ENCODE results near the gene CD34. TPM values are rescaled to one million over a fixed set of nuclear protein-coding genes. Genes with fewer than 3 reads are reported as not detected.

Gene CD34, protein sequence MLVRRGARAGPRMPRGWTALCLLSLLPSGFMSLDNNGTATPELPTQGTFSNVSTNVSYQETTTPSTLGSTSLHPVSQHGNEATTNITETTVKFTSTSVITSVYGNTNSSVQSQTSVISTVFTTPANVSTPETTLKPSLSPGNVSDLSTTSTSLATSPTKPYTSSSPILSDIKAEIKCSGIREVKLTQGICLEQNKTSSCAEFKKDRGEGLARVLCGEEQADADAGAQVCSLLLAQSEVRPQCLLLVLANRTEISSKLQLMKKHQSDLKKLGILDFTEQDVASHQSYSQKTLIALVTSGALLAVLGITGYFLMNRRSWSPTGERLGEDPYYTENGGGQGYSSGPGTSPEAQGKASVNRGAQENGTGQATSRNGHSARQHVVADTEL
- total RNA-seq: not detected in 2 replicates

- peaks cover 66% of the 10 kb centered on the region for H3K27me3 Mint-ChIP-seq
- no peaks in the 10 kb centered on the region for H3K36me3 Mint-ChIP-seq (ENCODE audit: low read depth)
- H3K27ac Mint-ChIP-seq: no peak within 1 kb of the TSS
- DNase-seq: peak; percentile 71
- peaks cover 12% of the 10 kb centered on the region for H3K4me1 Mint-ChIP-seq
- H3K4me3 Mint-ChIP-seq: peak within 1 kb of the TSS; percentile 67
- intact Hi-C loops (cut with micrococcal nuclease): no loop called here
- H3K9me3 Mint-ChIP-seq: no peaks in the 10 kb centered on the region
Measured at GRCh38 chr1:207910591-207911354, at the start of gene CD34. CD34 (minus strand) TSS chr1:207911125; CDS start chr1:207911080, 45 bp downstream.

DNA sequence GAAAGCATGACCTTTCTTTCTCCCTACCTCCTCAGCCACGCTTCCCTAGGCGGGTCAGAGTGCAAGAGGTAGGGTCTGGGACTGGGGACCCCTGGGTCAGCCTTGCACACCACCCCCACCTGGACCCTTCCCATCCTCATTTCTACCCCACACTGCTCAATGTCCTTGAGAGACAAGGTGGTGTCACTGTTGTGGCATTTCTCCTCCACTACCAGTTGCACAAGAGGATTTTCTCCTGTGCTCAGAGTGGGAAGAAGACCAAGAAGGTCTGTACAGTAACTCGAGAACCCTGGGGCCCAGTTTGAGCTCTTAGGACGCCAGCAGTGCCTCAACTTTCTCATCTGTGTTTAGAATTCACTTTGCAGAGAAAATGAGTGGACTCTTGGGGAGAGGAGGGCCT lies 49.4 kb upstream of the CD34 start:
- no peaks in the 10 kb centered on the region for H3K36me3 Mint-ChIP-seq (ENCODE audit: low read depth)
- peak; percentile 41 for DNase-seq
- no peak overlapping the region for H3K4me3 Mint-ChIP-seq
- H3K4me1 Mint-ChIP-seq: peaks cover 12% of the 10 kb centered on the region
- H3K9me3 Mint-ChIP-seq: no peaks in the 10 kb centered on the region
- intact Hi-C loops (cut with micrococcal nuclease): no loop called here
- no peak overlapping the region for H3K27ac Mint-ChIP-seq
- peaks cover 64% of the 10 kb centered on the region for H3K27me3 Mint-ChIP-seq

DNA sequence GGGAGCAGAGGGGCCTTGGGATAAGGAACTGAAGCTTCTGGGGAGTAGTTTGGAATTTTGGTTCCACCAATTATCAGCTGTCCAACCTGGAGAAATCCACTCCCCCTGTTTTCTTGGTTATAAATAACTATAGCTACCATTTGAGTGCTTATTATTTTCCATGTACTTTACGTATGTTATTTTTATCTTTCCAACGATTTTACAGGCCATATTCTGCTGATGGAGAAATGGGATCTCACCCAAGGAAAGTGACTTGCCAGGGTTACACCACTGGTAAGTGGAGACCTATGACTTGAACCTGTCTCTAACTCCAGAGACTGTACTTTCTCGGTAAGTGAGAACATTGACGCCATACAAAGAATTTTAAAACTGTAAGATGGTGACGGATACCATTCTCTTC lies 49.0 kb upstream of the CD34 start:
- Mint-ChIP-seq H3K4me1 (peaks cover 12% of the 10 kb centered on the region), H3K27me3 (peaks cover 66% of the 10 kb centered on the region), H3K4me3 (peak overlapping the region; percentile 70), H3K27ac (no peak overlapping the region), H3K9me3 (no peaks in the 10 kb centered on the region), H3K36me3 (ENCODE audit: low read depth) (no peaks in the 10 kb centered on the region)
- intact Hi-C loops (cut with micrococcal nuclease): loop anchor here (1.0 kb wide), 1 partner anchor 75 kb away; no protein-coding TSS in a partner anchor
- DNase-seq: no peak

GRCh38 chr1:207959141-207959825 lies 48.4 kb upstream of the CD34 start:
- intact Hi-C loops (cut with micrococcal nuclease): loop anchor here (1.0 kb wide), 1 partner anchor 74 kb away; no protein-coding TSS in a partner anchor
- DNase-seq: peak; percentile 74
- no peak overlapping the region for H3K27ac Mint-ChIP-seq
- H3K27me3 Mint-ChIP-seq: peaks cover 66% of the 10 kb centered on the region
- H3K36me3 Mint-ChIP-seq (ENCODE audit: low read depth): no peaks in the 10 kb centered on the region
- peak overlapping the region; percentile 70 for H3K4me3 Mint-ChIP-seq
- H3K4me1 Mint-ChIP-seq: peaks cover 12% of the 10 kb centered on the region
- no peaks in the 10 kb centered on the region for H3K9me3 Mint-ChIP-seq

DNA sequence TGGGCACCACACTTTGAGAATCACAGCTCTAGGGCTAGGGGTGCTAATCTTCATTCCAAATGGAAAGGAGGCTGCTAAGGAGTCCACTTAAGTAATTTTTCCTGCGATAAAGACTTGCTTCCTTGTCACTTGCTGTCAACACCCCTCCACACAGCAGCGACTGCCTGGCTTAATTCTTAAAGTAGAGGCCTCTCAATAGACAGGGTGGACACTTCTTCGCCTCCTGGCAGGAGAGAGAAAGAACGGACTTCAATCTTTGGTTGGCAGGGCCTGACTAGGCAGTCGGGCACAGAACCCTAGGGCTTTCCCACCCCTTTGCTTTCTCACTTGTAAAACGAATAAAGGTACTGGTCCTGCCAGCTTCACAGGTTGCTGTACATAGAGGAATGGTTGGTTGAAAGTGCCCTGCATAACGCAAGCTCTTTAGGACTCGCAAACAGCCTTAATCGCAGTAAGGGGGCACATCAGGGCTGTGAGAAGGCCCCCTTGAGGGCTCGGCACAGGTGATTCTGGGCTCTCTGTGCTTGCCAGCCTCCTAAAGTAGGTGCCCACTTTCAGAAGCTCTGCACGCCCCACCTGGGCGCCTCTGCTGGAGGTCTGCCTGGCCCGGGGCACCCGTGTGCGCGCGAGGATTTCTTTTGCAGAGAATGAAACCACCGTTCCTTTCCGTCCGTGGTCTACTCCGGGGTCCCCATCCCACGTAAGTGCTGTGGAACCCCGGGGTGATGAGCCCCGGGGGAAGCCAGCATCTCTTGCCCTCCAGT lies 47.6 kb upstream of the CD34 start:
- peaks cover 9% of the 10 kb centered on the region for H3K4me1 Mint-ChIP-seq
- no peaks in the 10 kb centered on the region for H3K36me3 Mint-ChIP-seq (ENCODE audit: low read depth)
- no peak overlapping the region for H3K27ac Mint-ChIP-seq
- H3K27me3 Mint-ChIP-seq: peaks cover 69% of the 10 kb centered on the region
- no peak for DNase-seq
- H3K4me3 Mint-ChIP-seq: peak overlapping the region; percentile 60
- H3K9me3 Mint-ChIP-seq: no peaks in the 10 kb centered on the region
- intact Hi-C loops (cut with micrococcal nuclease): loop anchor here (1.0 kb wide), 1 partner anchor 73 kb away; no protein-coding TSS in a partner anchor

GRCh38 chr1:207956986-207957385 lies 46.1 kb upstream of the CD34 start:
- no peaks in the 10 kb centered on the region for H3K9me3 Mint-ChIP-seq
- H3K4me3 Mint-ChIP-seq: no peak overlapping the region
- H3K4me1 Mint-ChIP-seq: peaks cover 2% of the 10 kb centered on the region
- no peaks in the 10 kb centered on the region for H3K36me3 Mint-ChIP-seq (ENCODE audit: low read depth)
- intact Hi-C loops (cut with micrococcal nuclease): no loop called here
- peaks cover 71% of the 10 kb centered on the region for H3K27me3 Mint-ChIP-seq
- DNase-seq: peak; percentile 43
- no peak overlapping the region for H3K27ac Mint-ChIP-seq

GRCh38 chr1:207954104-207954503 lies 43.2 kb upstream of the CD34 start:
- intact Hi-C loops (cut with micrococcal nuclease): no loop called here

GRCh38 chr1:207952617-207953542 lies 42.0 kb upstream of the CD34 start:
- H3K36me3 Mint-ChIP-seq (ENCODE audit: low read depth): no peaks in the 10 kb centered on the region
- intact Hi-C loops (cut with micrococcal nuclease): no loop called here
- no peak overlapping the region for H3K27ac Mint-ChIP-seq
- no peaks in the 10 kb centered on the region for H3K4me1 Mint-ChIP-seq
- no peak overlapping the region for H3K4me3 Mint-ChIP-seq
- DNase-seq: no peak
- peaks cover 54% of the 10 kb centered on the region for H3K27me3 Mint-ChIP-seq
- H3K9me3 Mint-ChIP-seq: no peaks in the 10 kb centered on the region

More at GRCh38 chr1:207954104-207954503, 43.2 kb upstream of the CD34 start:
- no peak for DNase-seq
- Mint-ChIP-seq H3K36me3 (ENCODE audit: low read depth) (no peaks in the 10 kb centered on the region), H3K27me3 (peaks cover 56% of the 10 kb centered on the region), H3K4me3 (no peak overlapping the region), H3K4me1 (no peaks in the 10 kb centered on the region), H3K27ac (no peak overlapping the region), H3K9me3 (no peaks in the 10 kb centered on the region)

GRCh38 chr1:207951652-207952051 lies 40.7 kb upstream of the CD34 start:
- Mint-ChIP-seq H3K27ac (no peak overlapping the region), H3K36me3 (ENCODE audit: low read depth) (no peaks in the 10 kb centered on the region), H3K27me3 (peaks cover 48% of the 10 kb centered on the region), H3K9me3 (no peaks in the 10 kb centered on the region), H3K4me3 (no peak overlapping the region), H3K4me1 (no peaks in the 10 kb centered on the region)
- intact Hi-C loops (cut with micrococcal nuclease): no loop called here
- DNase-seq: no peak

DNA sequence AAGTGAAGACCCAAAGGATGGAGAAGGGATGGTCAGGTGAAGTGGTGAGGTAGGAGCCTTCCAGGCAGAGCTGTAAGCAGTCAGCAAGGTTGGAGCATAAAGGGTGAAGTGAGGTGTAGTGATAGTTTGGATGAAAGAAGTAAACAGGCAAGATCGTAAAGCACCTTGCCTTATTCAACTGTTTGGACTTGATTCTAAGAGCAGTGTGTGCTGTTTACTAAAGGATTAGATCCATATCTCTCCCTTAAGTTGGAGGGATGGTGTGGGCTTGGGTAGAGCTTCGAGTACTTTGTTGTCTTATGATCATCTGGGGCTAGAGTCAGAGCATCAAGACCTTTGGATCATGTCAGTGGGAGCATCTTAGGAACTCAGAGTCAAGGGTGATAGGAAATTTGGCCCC lies 39.8 kb upstream of the CD34 start:
- H3K9me3 Mint-ChIP-seq: no peaks in the 10 kb centered on the region
- H3K27me3 Mint-ChIP-seq: peaks cover 42% of the 10 kb centered on the region
- DNase-seq: peak; percentile 37
- no peak overlapping the region for H3K4me3 Mint-ChIP-seq
- intact Hi-C loops (cut with micrococcal nuclease): no loop called here
- H3K36me3 Mint-ChIP-seq (ENCODE audit: low read depth): no peaks in the 10 kb centered on the region
- no peak overlapping the region for H3K27ac Mint-ChIP-seq
- H3K4me1 Mint-ChIP-seq: no peaks in the 10 kb centered on the region

DNA sequence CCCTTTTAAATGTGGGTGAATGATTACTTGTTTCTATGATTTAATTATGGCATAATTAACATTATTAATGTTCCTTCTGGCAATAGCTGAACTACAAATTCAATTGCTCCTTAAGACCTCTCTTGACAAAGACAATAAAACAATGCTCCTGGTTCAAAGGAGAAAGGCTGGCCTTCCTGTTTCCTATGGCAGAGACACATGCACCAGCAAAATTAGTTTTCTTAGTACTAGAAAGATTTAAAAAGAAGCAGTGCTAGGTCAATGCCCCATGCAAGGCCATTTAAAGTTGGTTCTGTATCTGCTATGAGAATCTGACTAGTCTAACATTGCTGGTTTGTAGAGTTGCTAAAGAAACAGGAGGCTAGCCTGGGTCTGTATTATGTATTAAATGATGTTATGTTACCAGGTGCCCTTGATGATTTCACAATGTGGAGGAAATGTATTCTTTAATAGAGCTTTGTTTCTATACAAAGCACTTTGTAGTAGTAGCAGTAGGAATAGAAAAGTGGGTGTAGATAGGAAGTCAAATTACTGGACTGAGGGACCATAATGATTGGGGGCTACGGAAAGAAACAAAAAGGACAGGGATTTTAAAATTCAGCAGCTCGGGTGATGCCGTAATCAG lies 38.8 kb upstream of the CD34 start:
- intact Hi-C loops (cut with micrococcal nuclease): no loop called here
- no peaks in the 10 kb centered on the region for H3K36me3 Mint-ChIP-seq (ENCODE audit: low read depth)
- no peaks in the 10 kb centered on the region for H3K4me1 Mint-ChIP-seq
- H3K9me3 Mint-ChIP-seq: no peaks in the 10 kb centered on the region
- H3K27ac Mint-ChIP-seq: no peak overlapping the region
- DNase-seq: peak; percentile 42
- H3K27me3 Mint-ChIP-seq: peaks cover 32% of the 10 kb centered on the region
- no peak overlapping the region for H3K4me3 Mint-ChIP-seq

DNA sequence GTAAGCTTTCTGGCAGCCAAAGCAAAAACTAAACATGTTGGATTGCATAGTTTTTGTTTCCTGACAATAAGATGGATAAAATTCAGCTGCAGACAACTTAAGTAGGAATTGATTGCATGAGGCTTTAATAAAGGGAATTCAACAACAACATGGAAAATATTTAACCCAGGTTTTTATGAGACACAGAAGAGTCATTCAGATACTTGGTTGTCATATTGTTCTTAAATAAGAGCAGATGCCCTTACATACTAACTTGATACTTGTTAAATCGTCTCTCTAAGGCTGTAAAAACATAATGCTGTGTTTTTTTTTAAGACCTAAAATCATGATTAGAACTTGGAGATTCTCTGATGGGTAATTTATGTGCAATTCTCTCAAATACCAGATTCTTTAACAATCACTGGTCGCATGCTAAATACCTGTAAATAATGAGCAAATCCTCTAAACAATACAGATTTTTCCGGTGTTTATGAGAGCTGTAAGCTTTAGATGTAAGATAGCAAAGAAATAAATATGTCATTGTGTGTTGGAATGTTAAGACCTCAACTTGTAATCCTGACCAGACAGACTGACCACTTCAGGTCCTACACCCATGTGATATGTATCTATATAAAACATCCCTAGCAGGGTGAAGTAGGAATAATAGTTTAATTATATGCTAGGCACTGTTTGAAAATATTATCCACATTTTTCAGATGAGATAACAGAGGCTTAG lies 37.8 kb upstream of the CD34 start:
- peaks cover 28% of the 10 kb centered on the region for H3K27me3 Mint-ChIP-seq
- H3K4me3 Mint-ChIP-seq: no peak overlapping the region
- H3K4me1 Mint-ChIP-seq: no peaks in the 10 kb centered on the region
- peak; percentile 10 for DNase-seq
- no peak overlapping the region for H3K27ac Mint-ChIP-seq
- intact Hi-C loops (cut with micrococcal nuclease): no loop called here
- H3K36me3 Mint-ChIP-seq (ENCODE audit: low read depth): no peaks in the 10 kb centered on the region
- no peaks in the 10 kb centered on the region for H3K9me3 Mint-ChIP-seq

Data from activated CD4-positive, alpha-beta T cell treated with anti-CD3 and anti-CD28 coated beads, Interleukin-2, amount 10 ng/mL, durations not matched to agents 24 days and 14 days (primary cell).